Hepatocyte (in vitro differentiated cells): Measurements from ENCODE around the gene HTD2. TPM values are rescaled to one million over a fixed set of nuclear protein-coding genes. Genes with fewer than 3 reads are reported as not detected.

ENCODE experiments used
- DNase-seq: peaks from one replicate; pipeline ENCODE4 v3.0.0-alpha.2; 2016; ENCODE audit warnings: low spot score
- H2AFZ ChIP-seq: fragments of 200-600 bp; sonication (generic); 2 replicates; pipeline ENCODE4 v1.6.0; 2016; ENCODE audit warnings: antibody characterized with exemption, mild to moderate bottlenecking
- H3K27ac ChIP-seq: fragments of 200-600 bp; sonication (generic); 2 replicates; pipeline ENCODE4 v1.5.1; 2016; ENCODE audit warnings: mild to moderate bottlenecking
- H3K27me3 ChIP-seq: fragments of 200-600 bp; sonication (generic); 2 replicates; pipeline ENCODE4 v1.6.1; 2016
- H3K36me3 ChIP-seq: fragments of 200-600 bp; sonication (generic); replicated peaks from 2 replicates; pipeline ENCODE4 v1.5.1; 2016; ENCODE audit warnings: low read depth; ENCODE audit not compliant: insufficient read depth
- H3K4me1 ChIP-seq: fragments of 200-600 bp; sonication (generic); 2 replicates; pipeline ENCODE4 v1.5.1; 2016; ENCODE audit warnings: mild to moderate bottlenecking, moderate library complexity; ENCODE audit not compliant: insufficient read depth
- H3K4me2 ChIP-seq: fragments of 200-600 bp; sonication (generic); 2 replicates; pipeline ENCODE4 v1.6.0; 2016
- H3K4me3 ChIP-seq: fragments of 200-600 bp; sonication (generic); 2 replicates; pipeline ENCODE4 v1.5.1; 2016; ENCODE audit warnings: mild to moderate bottlenecking
- H3K79me2 ChIP-seq: fragments of 200-600 bp; sonication (generic); 2 replicates; pipeline ENCODE4 v1.6.0; 2017; ENCODE audit warnings: mild to moderate bottlenecking
- H3K9me2 ChIP-seq: fragments of 200-600 bp; sonication (generic); replicated peaks from 2 replicates; pipeline ENCODE4 v1.6.0; 2017; ENCODE audit warnings: mild to moderate bottlenecking; ENCODE audit not compliant: insufficient read depth
- H3K9me3 ChIP-seq: fragments of 200-600 bp; sonication (generic); 2 replicates; pipeline ENCODE4 v1.5.1; 2016; ENCODE audit warnings: low read depth, mild to moderate bottlenecking
- H4K20me1 ChIP-seq: fragments of 200-600 bp; sonication (generic); 2 replicates; pipeline ENCODE4 v1.6.0; 2016; ENCODE audit warnings: mild to moderate bottlenecking; ENCODE audit not compliant: insufficient read depth, poor library complexity, severe bottlenecking
- CTCF ChIP-seq: fragments of 200-600 bp; sonication (generic); IDR thresholded peaks from 2 replicates; pipeline ENCODE4 v1.5.1; 2016; ENCODE audit warnings: antibody characterized with exemption, mild to moderate bottlenecking; ENCODE audit not compliant: poor library complexity
- EZH2 ChIP-seq: fragments of 200-600 bp; sonication (generic); IDR thresholded peaks from 2 replicates; pipeline ENCODE4 v1.6.1; 2016; ENCODE audit warnings: antibody characterized with exemption, mild to moderate bottlenecking, borderline replicate concordance
- EZH2phosphoT487 ChIP-seq: fragments of 200-600 bp; sonication (generic); IDR thresholded peaks from one replicate; pipeline ENCODE4 v1.6.1; 2018; ENCODE audit warnings: antibody characterized with exemption, mild to moderate bottlenecking, low read depth, moderate library complexity; ENCODE audit not compliant: unreplicated experiment, severe bottlenecking
- WGBS: methylation state at CpG from one replicate; pipeline ENCODE4 v1.1.6; 2016; ENCODE audit warnings: low lambda C conversion rate; ENCODE audit errors: missing lambda C conversion rate; 5-methylcytosine and 5-hydroxymethylcytosine counted together
- polyA plus RNA-seq: library from polyadenylated mRNA; unstranded; fragments of >200 nt; fragmentation: Nextera tagmentation; extraction: Ambion mirVana; gene quantifications from 2 replicates; pipeline ENCODE4 v1.2.1, GENCODE V29; 2016
- total RNA-seq: library from RNA; depleted of rRNA; stranded (reverse); fragments of >200 nt; gene quantifications from 2 replicates; pipeline ENCODE4 v1.2.3, GENCODE V29; 2014

The HTD2 gene
- total and polyA plus RNA-seq, 2 experiments from 2014 or later = 13.0 to 19.0 TPM

- TF ChIP-seq CTCF (no peak), EZH2 (no peak), EZH2phosphoT487 (no peak)
- H3K9me2 ChIP-seq = no peaks in the 10 kb centered on the region
- H3K9me3 ChIP-seq = no peaks in the 10 kb centered on the region
- no peak for DNase-seq
- H3K79me2 ChIP-seq = peaks cover 6% of the 10 kb centered on the region
- H3K4me3 ChIP-seq = no peak overlapping the region
- WGBS = 91% methylated on average over 8 of the region's 8 CpGs
- H3K4me2 ChIP-seq = no peak overlapping the region
- no peak overlapping the region for H2AFZ ChIP-seq
- H3K4me1 ChIP-seq = peaks cover 9% of the 10 kb centered on the region
- no peaks in the 10 kb centered on the region for H4K20me1 ChIP-seq
- no peak overlapping the region for H3K27ac ChIP-seq
- no peaks in the 10 kb centered on the region for H3K36me3 ChIP-seq
- no peaks in the 10 kb centered on the region for H3K27me3 ChIP-seq
These were observed 23.0 kb downstream of the HTD2 start for GRCh38 chr3:58329150-58329921.

- H3K36me3 ChIP-seq = no peaks in the 10 kb centered on the region
- no peaks in the 10 kb centered on the region for H3K9me2 ChIP-seq
- peaks cover 8% of the 10 kb centered on the region for H3K79me2 ChIP-seq
- H3K9me3 ChIP-seq = no peaks in the 10 kb centered on the region
- no peak for DNase-seq
- no peak overlapping the region for H3K4me2 ChIP-seq
- H2AFZ ChIP-seq = no peak overlapping the region
- peaks cover 7% of the 10 kb centered on the region for H3K4me1 ChIP-seq
- no peaks in the 10 kb centered on the region for H4K20me1 ChIP-seq
- no peak for TF ChIP-seq EZH2
- no peak for TF ChIP-seq CTCF
- TF ChIP-seq EZH2phosphoT487 = no peak
- H3K27me3 ChIP-seq = no peaks in the 10 kb centered on the region
- H3K27ac ChIP-seq = no peak overlapping the region
- WGBS = 97% methylated on average over 5 of the region's 5 CpGs
- H3K4me3 ChIP-seq = no peak overlapping the region
These were observed 23.6 kb downstream of the HTD2 start for GRCh38 chr3:58329922-58330413.

- Histone ChIP-seq H3K9me2 (no peaks in the 10 kb centered on the region), H2AFZ (no peak overlapping the region), H3K27ac (no peak overlapping the region), H3K4me1 (peaks cover 8% of the 10 kb centered on the region), H3K9me3 (no peaks in the 10 kb centered on the region), H4K20me1 (no peaks in the 10 kb centered on the region), H3K27me3 (no peaks in the 10 kb centered on the region), H3K4me2 (no peak overlapping the region), H3K36me3 (no peaks in the 10 kb centered on the region), H3K79me2 (peaks cover 15% of the 10 kb centered on the region), H3K4me3 (no peak overlapping the region)
- 81% methylated on average over 4 of the region's 4 CpGs for WGBS
- TF ChIP-seq EZH2phosphoT487 = no peak
- DNase-seq = no peak
These were observed 25.4 kb downstream of the HTD2 start for GRCh38 chr3:58331593-58332152.

- peak; percentile 88 for DNase-seq
- no peaks in the 10 kb centered on the region for H3K9me3 ChIP-seq
- peak within 1 kb of the TSS; percentile 94 for H3K4me3 ChIP-seq
- TF ChIP-seq EZH2phosphoT487 (no peak), CTCF (no peak), EZH2 (no peak)
- no peaks in the 10 kb centered on the region for H3K9me2 ChIP-seq
- peak within 1 kb of the TSS; percentile 10 for H3K27ac ChIP-seq
- H3K27me3 ChIP-seq = no peaks in the 10 kb centered on the region
- peak within 1 kb of the TSS; percentile 53 for H2AFZ ChIP-seq
- H3K4me1 ChIP-seq = peaks cover 8% of the 10 kb centered on the region
- 2% methylated on average over 36 of the region's 79 CpGs for WGBS
- peak within 1 kb of the TSS; percentile 93 for H3K4me2 ChIP-seq
- no peaks in the 10 kb centered on the region for H3K36me3 ChIP-seq
- H4K20me1 ChIP-seq = no peaks in the 10 kb centered on the region
- H3K79me2 ChIP-seq = peaks cover 25% of the 10 kb centered on the region
These were observed 26.4 kb downstream of the HTD2 start, which contains the start of gene PXK for GRCh38 chr3:58332575-58333188. TSS of gene PXK (plus strand) at chr3:58332892. CDS start at chr3:58332989, 97 bp downstream.
